EH (cell line): ENCODE data around the gene PPP4C.
"Not testable (repeated sequence)": the region's sequence is repeated elsewhere in the genome, so short reads cannot be mapped to it uniquely, and the experiment has no call there.

ENCODE experiments used
- DNase-seq: peaks from one replicate; pipeline ENCODE4 v3.0.0-alpha.2; 2015; ENCODE audit warnings: low read depth

The PPP4C gene

GRCh38 chr16:30096862-30097563, 21.2 kb downstream of the PPP4C start:
- no peak for DNase-seq

GRCh38 chr16:30104090-30104489, 28.3 kb downstream of the PPP4C start:
- DNase-seq = no peak

GRCh38 chr16:30104492-30104891, 28.7 kb downstream of the PPP4C start:
- DNase-seq = no peak

- no peak for DNase-seq
Observed at GRCh38 chr16:30108059-30108850, 32.5 kb downstream of the PPP4C start.

GRCh38 chr16:30110661-30111060, 34.9 kb downstream of the PPP4C start:
- peak; percentile 43 for DNase-seq

- peak; percentile 54 for DNase-seq
Observed at GRCh38 chr16:30112197-30113030, 36.6 kb downstream of the PPP4C start.

GRCh38 chr16:30113031-30113710, 37.4 kb downstream of the PPP4C start, which contains the start of gene GDPD3:
Gene GDPD3 (minus strand): TSS chr16:30113537. CDS start chr16:30113478, 59 bp downstream.
- no peak for DNase-seq

GRCh38 chr16:30113711-30114333, 38.0 kb downstream of the PPP4C start:
- DNase-seq = no peak

- no peak for DNase-seq
Observed at GRCh38 chr16:30114411-30114810, 38.6 kb downstream of the PPP4C start.

- DNase-seq = not testable (repeated sequence)
Observed at GRCh38 chr16:30114833-30115232, 39.0 kb downstream of the PPP4C start.

GRCh38 chr16:30115238-30115637, 39.4 kb downstream of the PPP4C start:
- no peak for DNase-seq

GRCh38 chr16:30116291-30117207, 40.8 kb downstream of the PPP4C start:
- DNase-seq = no peak

GRCh38 chr16:30117768-30118167, 42.0 kb downstream of the PPP4C start:
- DNase-seq = no peak

- DNase-seq = no peak
Observed at GRCh38 chr16:30119428-30119827, 43.6 kb downstream of the PPP4C start.

GRCh38 chr16:30120340-30121105, 44.7 kb downstream of the PPP4C start:
- DNase-seq = no peak

GRCh38 chr16:30121741-30122571, 46.2 kb downstream of the PPP4C start:
- peak; percentile 37 for DNase-seq

GRCh38 chr16:30122604-30123160, 46.9 kb downstream of the PPP4C start:
- DNase-seq = no peak

- DNase-seq = no peak
Observed at GRCh38 chr16:30124985-30125379, 49.2 kb downstream of the PPP4C start.
